Posterior cingulate gyrus (tissue), 11 donors: ENCODE data around the gene CUL4B.
"Not testable (repeated sequence)": the region's sequence is repeated elsewhere in the genome, so short reads cannot be mapped to it uniquely, and the experiment has no call there.

Source experiments
- DNase-seq, 10 donors: peaks; one replicate each; pipeline versions ENCODE4 v3.0.0 to v3.0.0-alpha.2; 2020 to 2021; ENCODE audit warnings: mixed read lengths in 3 of 10
- intact Hi-C: fragments of 100-400 bp; cut with DNase I; formaldehyde crosslinking; loops from one replicate; pipeline ENCODE4 v1.15.1; 2023

CUL4B gene

DNA sequence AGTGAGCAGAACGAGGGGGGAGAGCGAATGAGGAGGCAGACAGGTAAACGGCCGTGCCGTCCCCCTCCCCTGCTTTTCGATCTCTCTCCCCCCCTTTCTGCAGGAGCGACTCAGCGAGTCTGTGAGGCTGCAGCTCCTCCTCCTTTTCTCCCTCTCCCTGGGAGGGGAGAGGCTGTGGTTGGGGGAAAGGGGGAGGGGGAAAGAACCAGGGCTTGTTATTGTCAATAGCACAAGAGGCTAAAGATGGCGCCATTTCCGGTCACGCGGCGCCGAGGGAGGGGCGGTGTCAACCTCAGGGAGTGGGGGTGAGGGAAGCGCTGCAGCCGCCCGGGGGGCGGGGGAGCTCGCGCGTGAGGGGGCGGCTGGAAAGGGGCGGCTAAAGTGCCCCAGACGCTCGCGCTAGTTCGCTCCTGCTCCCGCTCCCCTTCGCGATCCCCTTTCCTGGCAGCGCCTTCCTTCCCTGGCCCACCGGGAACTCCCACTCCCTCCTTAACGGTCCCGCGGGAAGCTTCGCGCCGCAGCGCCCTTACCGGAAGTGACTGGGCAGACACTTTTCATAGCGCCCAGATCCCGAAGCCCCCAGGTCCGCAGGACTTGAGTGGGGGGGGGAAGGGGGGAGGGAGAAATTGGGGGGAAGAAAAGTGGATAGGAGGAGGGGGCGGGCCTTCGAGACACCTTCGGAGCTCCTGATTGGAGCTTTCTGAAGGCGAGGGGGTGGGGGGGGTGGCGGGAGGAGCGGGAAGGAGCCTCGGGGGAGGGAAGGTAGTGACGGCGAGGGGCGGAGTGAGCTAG, at the start of gene CUL4B:
Gene CUL4B, minus strand, starts transcription at position 121 of the 792 bp plus-strand sequence. CDS start 324 bp downstream, outside the sequence.
- DNase-seq: peak; percentile 85 to 99 (median 90)
- intact Hi-C loops: loop anchor here (5.0 to 10.0 kb wide), 2 partner anchors 41 to 316 kb away; partner anchors contain the start of gene MCTS1

DNA sequence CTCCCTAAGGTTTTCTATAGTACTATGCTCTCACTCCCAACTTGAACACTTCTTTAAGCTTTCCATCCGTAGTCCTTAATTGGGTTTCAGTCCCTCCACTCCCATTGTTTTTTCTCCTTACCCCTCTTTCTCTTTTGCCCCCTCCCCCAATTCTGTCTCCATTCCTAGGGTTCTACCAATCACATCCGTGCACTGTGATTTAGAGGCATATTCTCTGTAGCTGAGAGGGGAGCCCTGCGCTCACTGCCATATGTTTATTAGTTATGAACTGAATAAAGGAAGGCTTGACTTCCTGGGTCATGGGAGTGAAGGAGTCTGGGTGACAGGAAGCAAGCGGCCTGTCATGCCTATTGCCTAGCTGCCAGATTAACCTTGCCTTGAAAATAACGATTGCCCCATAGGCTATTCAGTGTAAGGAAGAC, 43.6 kb upstream of the CUL4B start:
- intact Hi-C loops: loop anchor here (5.0 kb wide), 1 partner anchor 42 kb away; the partner anchor contains the start of gene CUL4B
- DNase-seq: peak in 1 of 10 donors; percentile 8

DNA sequence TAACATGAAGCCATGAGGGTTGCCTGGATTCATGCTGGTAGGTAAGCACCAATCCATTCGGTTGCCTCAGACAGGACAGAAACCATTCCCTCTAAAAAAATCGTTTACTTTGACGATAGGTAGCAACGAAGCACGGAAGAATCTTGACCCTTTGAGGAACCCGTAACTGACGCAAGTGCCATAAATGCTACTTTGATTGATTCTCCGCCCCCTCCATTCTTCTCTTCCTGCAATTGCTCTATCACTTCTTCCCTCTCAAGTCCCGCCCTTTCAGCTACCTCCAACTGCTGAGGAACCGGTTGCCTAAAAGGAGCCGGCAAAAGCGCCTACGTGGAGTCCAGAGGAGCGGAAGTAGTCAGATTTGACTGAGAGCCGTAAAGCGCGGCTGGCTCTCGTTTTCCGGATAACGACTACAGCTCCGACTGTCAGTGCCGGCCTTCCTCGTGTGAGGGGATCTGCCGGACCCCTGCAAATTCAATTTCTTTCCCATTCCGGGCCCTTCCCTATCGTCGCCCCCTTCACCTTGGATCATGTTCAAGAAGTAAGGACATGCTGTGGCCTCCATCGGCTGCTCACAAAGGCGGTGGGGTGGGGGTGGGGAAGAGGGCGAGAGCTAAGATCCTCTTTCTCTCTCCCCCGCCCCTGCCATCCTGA, 43.1 kb upstream of the CUL4B start, which contains the start of gene MCTS1:
Gene MCTS1, plus strand, starts transcription at position 395 of the 654 bp plus-strand sequence. Its CDS starts 136 bp downstream, at position 531.
- DNase-seq: peak; percentile 59 to 95 (median 77)
- intact Hi-C loops: loop anchor here (5.0 kb wide), 1 partner anchor 42 kb away; the partner anchor contains the start of gene CUL4B

DNA sequence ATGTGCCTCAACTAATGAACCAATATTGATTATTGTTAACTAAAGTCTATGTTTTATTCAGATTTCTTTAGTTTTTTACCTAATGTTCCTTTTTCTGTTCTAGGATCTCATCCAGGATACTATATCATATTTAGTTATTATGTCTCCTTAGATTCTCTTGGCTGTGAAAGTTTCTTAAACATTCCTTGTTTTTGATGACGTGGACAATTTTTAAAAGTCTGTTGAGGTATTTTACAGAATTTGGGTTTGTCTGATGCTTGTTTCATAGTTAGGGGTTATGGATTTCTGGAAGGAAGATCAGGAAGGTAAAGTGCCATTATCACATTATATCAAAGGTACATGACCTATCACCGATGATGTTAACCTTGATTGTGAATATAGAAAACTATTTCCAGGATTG, 24.9 kb upstream of the CUL4B start:
- no peak for DNase-seq
- intact Hi-C loops: no loop called here

DNA sequence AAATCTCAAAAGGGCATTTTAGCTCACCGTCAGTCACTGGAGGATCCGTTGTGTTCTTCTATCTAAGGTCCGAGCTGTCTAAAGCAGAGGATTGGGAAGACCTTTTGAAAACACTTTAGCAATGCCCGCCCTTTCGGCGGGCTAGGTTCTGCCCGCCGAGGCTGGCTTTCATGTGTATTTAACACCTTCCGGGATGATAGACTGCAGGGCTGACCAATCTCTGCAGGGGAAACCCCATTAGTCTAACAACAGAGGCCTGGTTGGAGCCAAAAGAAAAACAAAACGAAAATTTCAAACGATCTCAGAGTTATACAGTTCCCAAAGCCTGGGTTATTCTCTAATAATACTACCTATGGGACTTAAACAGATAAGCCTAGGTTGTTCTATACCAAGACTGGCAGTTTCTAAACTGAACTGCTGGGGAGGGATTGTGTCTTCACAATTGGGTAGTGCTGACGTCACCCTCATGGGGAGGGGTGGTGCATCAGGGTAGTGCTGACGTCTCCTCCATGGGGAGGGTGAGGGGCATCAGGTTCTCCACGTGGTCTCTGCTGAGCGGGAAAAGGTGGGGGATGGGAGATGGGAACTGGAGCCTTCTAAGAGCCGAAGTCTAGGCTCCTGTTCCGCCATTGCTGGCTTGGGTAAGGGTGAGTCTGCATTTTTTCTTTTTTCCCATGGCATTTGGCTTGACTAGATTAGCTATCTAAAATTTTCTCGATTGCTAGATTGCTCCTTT, 14.8 kb upstream of the CUL4B start:
- no peak for DNase-seq
- intact Hi-C loops: no loop called here

DNA sequence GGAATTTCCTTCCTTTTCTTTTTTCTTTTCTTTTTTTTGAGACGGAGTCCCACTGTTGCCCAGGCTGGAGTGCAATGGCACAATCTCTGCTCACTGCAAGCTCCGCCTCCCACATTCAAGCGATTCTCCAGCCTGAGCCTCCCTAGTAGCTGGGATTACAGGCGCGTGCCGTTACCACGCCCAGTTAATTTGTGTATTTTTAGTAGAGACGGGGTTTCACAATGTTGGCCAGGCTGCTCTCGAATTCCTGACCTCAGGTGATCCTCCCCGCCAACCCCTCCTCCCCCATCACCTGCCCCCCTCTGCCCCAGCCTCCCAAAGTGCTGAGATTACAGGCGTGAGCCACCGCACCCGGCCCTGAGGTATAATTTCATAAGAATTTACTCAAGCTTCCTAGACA, 13.0 kb upstream of the CUL4B start:
- DNase-seq, intact Hi-C loops: not testable (repeated sequence)

DNA sequence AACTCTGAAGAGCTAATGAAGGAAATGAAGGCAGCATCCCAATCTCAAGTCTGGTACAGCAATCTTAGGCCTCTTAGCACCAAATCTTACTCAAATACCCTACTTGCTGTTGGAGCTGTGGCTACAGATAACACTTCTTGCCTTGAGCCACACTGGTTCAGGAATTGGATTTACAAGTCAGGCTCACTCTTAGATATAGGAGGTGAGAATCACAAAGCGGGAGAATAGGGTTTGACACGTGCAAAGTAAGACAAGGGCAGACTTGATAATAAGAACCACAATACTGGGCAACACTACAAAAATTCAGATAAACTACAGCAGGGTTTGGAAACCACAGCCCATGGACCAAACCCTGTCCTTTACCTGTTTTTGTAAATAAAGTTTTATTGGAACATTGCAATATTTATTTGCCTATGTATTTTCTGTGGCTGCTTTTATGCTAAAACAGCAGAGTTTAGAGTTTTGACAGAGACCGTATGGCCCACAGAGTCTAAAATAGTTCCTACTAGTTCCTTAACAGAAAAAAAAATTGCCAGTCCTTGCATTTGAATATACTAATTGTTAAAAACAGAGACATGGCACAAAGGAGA, 9.3 kb upstream of the CUL4B start:
- intact Hi-C loops: no loop called here
- DNase-seq: no peak

DNA sequence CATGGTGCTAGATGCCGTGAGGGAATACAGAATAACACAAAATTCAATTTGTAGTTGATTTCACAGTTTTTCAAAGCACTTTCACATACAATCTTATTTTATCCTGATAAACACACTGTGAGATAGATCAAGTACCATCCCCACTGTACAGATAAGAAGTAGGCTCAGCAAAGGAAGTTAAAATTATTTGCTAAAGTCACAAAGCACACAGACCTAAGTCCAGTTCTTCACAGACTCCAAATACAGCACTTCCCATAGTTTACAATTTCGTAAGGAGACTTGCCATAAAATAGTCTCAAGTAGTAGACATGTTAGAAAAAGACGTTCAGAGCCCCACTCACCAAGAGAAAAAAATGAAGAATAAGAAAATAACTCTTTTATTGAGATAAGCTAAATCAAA, 7.8 kb upstream of the CUL4B start:
- DNase-seq: no peak
- intact Hi-C loops: loop anchor here (10.0 kb wide), 1 partner anchor 324 kb away; no protein-coding TSS in a partner anchor

DNA sequence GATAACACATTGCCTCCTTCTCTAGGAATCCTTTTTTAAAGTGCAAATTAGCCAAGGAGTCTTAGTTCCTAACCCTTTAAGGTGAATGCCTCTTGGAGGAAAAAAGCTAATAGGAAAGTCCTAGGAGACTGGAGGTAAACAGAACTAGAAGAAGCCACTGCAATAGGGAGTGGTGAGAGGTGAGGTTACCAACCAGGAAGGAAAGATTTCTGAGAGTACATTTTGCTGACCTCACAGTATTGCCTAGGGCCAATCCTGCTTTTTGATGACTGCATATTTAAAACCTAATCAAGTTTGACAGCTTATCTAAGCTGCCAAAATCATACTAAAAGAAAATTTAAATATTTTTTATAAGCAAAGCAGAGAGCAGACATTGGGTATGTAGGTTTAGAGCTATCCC, 7.3 kb upstream of the CUL4B start:
- intact Hi-C loops: loop anchor here (10.0 kb wide), 1 partner anchor 323 kb away; no protein-coding TSS in a partner anchor
- DNase-seq: no peak

DNA sequence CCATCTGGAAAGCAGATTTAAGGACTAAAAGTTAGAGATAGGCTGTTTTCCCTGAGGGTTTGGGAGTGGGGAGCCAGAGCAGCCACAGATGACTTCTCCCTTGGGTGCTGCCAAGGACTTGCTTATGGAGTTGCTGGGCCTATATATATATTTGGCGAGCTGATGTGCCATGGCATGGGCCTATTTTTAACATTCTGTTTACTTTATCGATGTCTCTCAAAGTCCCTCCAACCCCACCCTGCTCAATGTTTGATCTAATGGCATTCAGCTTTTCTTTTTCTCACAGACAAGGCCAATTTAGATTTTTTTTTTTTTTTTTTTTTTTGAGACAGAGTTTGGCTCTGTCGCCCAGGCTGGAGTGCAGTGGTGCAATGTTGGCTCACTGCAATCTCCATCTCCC, 6.1 kb upstream of the CUL4B start:
- no peak for DNase-seq
- intact Hi-C loops: loop anchor here (10.0 kb wide), 1 partner anchor 322 kb away; no protein-coding TSS in a partner anchor

DNA sequence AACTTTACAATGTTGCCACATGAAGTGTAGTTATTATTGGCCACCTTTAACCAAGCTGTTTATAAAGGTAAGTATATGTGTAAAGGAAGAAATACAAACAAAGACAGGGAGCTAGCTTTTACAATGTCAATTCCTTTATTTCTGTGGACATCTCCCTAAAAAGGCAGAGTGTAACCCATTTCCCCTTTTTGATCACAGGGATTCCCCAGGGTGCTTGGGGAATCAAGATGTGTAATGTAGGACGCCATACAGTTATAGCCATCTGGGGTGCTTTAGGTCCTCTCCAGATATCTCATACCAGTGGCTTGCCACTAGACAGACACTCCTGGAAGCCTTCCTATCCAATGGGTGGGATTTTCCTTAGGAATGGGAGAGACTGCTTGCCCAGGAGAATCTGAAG, 4.2 kb upstream of the CUL4B start:
- no peak for DNase-seq
- intact Hi-C loops: loop anchor here (5.0 to 10.0 kb wide), 2 partner anchors 37 to 320 kb away; partner anchors contain the start of gene MCTS1

DNA sequence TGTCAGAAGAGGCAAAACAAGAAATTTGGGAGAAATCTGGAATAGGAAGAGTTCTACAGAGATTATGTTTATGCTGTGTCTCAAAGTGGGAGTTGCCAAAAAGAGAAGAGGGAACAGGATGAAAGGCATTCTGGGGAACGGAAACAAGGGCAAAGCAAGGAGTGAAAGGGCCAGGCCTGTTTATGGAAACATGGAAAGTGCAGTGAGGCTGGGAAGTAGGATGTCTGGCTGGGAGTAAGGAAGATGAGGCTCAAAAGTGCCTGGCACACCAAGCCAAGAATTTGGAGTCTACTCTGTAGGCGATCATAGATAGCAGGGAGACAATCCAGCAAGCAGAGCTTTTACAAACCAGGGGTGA, 1.8 kb upstream of the CUL4B start:
- DNase-seq: no peak
- intact Hi-C loops: loop anchor here (2.0 to 10.0 kb wide), 3 partner anchors 40 to 318 kb away; partner anchors contain the start of gene MCTS1

DNA sequence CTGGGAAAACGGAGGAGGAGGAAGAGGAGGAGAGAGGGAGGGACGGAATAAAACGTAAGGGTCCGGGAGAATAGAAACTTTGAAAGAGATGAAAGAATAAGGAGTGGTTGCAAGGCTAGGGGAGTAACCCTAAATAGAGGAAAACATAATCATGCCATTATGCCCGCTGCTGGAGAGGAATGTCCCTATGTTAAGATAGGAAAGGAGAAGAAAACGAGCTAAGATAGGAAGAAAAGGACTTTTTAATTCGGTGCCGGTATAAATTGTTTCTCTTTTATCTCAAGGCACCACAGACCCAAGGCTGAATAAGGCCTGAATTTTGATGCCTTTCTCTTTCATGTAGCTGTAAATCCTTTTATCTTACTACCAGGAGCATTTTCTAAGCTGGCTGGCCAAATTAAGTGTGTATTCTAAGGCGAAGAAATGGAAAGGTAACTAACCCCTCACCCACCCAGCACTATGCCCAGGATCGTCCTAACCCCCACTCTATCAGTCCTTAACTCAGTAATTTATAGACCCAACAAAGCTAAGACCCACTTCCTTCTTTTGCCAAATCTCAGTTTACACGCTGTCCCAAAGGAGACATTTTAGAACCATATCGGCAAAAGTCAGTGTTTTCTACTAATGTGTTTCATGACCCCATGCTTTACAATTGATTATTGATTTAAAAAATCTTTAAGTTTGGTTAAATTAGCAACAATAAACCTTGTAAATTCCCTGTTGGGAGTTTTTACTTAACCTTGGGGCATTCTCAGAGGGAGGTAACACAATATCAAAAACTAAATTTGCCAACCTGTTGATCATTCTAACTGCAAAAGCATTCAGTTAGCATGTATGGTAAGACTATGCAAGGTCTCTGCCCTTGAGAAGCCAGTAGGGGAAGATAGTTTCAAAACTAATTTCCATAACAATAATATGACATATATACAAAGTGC, 1.1 kb upstream of the CUL4B start:
- intact Hi-C loops: loop anchor here (2.0 to 10.0 kb wide), 3 partner anchors 40 to 317 kb away; partner anchors contain the start of gene MCTS1
- no peak for DNase-seq

DNA sequence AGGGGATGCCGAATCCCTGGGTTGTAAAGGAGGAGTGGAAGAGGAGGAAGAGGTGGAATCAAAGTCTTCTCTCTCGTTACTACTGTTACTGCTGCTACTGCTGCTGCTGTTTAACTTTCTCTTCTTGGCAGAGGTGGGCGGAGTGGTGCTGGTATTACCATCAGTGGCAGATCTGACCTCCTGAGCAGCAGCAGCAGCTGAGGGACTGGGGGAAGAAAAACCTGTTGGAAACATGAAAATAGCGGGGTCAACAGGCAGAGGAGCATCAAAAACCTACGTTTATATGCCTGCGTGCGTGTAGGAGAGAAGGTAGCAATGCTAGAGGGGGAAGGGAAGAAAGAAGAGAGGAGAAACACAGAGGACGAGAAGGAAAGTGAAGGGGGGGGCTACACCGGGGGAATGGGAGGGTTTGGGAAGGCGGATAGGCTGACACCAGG, 339 bp downstream of the CUL4B start:
- peak in 5 of 10 donors; percentile 9 to 88 (median 11) for DNase-seq
- intact Hi-C loops: loop anchor here (5.0 to 10.0 kb wide), 2 partner anchors 42 to 316 kb away; partner anchors contain the start of gene MCTS1

DNA sequence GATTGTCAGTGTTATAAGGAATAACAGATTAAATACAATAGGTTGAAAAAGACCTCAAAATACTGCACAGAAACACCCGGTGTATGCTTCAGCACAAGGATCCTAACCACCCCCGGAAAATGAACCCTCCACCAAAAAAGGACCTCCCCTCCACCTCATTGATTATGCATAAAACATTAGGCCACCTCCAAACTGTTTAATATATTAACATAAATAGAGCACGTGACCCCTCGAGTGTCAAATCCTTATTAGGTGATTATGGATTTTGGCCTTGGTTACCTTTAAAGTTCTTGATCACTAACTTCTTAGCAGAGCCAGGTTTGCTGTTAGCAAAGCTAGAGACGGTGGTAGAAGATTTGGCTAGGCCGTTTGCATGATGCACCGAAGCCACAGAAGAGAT, 958 bp downstream of the CUL4B start:
- intact Hi-C loops: loop anchor here (5.0 to 10.0 kb wide), 2 partner anchors 42 to 315 kb away; partner anchors contain the start of gene MCTS1
- DNase-seq: no peak

DNA sequence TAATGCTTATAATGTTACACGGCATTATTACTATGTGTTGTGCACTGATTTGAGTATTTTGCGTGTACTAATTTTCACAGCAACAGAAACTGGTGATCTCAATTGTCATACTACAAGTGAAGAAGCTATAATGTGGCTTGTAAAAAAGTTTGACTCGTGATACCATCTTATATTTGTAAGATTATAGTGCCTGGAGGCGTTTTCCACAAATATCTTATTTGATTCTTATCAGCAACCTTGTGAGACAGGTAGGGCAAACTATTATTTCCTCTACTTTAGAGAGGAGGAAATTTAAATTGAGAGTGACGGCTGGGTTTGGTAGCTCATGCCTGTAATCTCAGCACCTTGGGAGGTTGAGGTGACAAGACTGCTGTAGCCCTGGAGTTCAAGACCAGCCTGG, 4.5 kb downstream of the CUL4B start:
- DNase-seq: no peak

DNA sequence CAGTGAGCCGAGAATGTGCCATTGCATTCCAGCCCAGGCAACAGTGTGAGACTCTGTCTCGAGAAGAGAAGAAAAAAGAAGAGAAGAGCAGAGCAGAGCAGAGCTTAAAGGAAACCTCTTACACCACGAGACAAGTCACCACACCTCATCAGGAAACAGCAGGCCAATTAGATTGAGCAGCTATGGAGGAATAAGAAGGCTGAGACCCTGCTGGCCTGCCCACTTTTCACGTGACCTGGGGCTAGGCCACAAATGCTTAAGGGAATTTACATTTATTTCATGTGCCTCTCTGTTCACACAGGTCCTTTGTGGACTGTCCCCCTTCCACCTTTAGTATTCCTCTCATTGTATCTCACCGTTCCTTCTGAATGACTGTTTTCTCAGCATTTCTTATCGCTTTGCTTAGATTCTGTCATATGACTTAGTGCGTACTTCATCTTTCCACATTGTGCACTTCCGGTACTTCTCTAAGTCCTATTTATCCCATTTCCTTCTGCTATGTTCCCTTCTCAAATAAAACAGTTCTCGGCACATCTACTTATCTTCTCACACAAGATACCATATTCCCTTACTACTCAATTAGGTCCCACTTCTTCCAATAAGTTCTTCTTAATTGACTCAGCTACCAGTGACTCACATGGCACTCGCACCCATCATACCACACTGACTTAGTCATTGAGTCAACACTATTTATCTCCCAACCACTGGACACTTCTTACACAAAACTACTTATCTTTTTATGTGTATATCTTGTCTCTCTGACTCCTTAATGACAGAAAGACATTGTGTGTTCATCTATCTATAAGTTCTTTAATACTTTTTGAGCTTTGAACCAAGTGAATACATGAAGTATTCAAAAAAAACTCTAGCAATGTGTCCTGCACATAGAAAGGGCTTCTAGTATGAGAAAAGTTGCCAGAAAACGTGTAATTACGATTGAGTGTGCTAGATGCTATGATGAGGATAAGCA, 11.0 kb downstream of the CUL4B start:
- DNase-seq: no peak
- intact Hi-C loops: no loop called here

More for the DNA sequence above, 4.5 kb downstream of the CUL4B start:
- intact Hi-C loops: no loop called here
